Neural cell (in vitro differentiated cells): ENCODE results near the gene ADAMTS17. TPM values are rescaled to one million over a fixed set of nuclear protein-coding genes. Genes with fewer than 3 reads are reported as not detected.

ENCODE experiments used
- H2AFZ ChIP-seq: fragments of 200-600, 300-800 bp; sonication (generic), shearing (Covaris generic); 2 replicates; pipeline ENCODE4 v1.6.0; 2014; ENCODE audit warnings: low read depth, mild to moderate bottlenecking, antibody characterized with exemption, low read length, moderate library complexity
- H3F3A ChIP-seq: fragments of 200-600 bp; shearing (Covaris generic); 2 replicates; pipeline ENCODE4 v1.6.1; 2016; ENCODE audit warnings: mild to moderate bottlenecking, moderate library complexity, mixed read lengths, antibody characterized with exemption, low read length; ENCODE audit not compliant: insufficient read depth, poor library complexity, severe bottlenecking
- H3K27ac ChIP-seq: fragments of 200-600, 300-800 bp; sonication (generic), shearing (Covaris generic); 2 replicates; pipeline ENCODE4 v1.5.1; 2014; ENCODE audit warnings: mild to moderate bottlenecking, low read length, moderate library complexity
- H3K27me3 ChIP-seq: fragments of 300-800, 200-600 bp; sonication (generic), shearing (Covaris generic); 2 replicates; pipeline ENCODE4 v1.6.0; 2014; ENCODE audit warnings: mild to moderate bottlenecking, low read depth, low read length, moderate library complexity; ENCODE audit not compliant: insufficient read depth
- H3K36me3 ChIP-seq: fragments of 300-800, 200-600 bp; sonication (generic), shearing (Covaris generic); 2 replicates; pipeline ENCODE4 v1.5.1; 2014; ENCODE audit warnings: mild to moderate bottlenecking, antibody characterized with exemption, low read length, moderate library complexity; ENCODE audit not compliant: insufficient read depth
- H3K4me2 ChIP-seq: fragments of 300-800, 200-600 bp; sonication (generic), shearing (Covaris generic); 2 replicates; pipeline ENCODE4 v1.6.0; 2014; ENCODE audit warnings: mild to moderate bottlenecking, low read length
- H3K4me3 ChIP-seq: fragments of 300-800, 200-600 bp; sonication (generic), shearing (Covaris generic); 2 replicates; pipeline ENCODE4 v1.5.1; 2014; ENCODE audit warnings: mild to moderate bottlenecking, low read length, moderate library complexity
- H3K79me2 ChIP-seq: fragments of 200-600 bp; shearing (Covaris generic); replicated peaks from 2 replicates; pipeline ENCODE4 v1.6.0; 2014; ENCODE audit warnings: mild to moderate bottlenecking, low read length, moderate library complexity; ENCODE audit not compliant: insufficient read depth
- H3K9ac ChIP-seq: fragments of 300-800, 200-600 bp; sonication (generic), shearing (Covaris generic); 2 replicates; pipeline ENCODE4 v1.6.1; 2016; ENCODE audit warnings: mild to moderate bottlenecking, low read length, mixed read lengths
- H3K9me2 ChIP-seq: fragments of 200-600 bp; shearing (Covaris generic); 2 replicates; pipeline ENCODE4 v1.6.1; 2016; ENCODE audit warnings: mild to moderate bottlenecking, low read length, mixed read lengths; ENCODE audit not compliant: insufficient read depth
- H3K9me3 ChIP-seq: fragments of 200-600, 300-800 bp; sonication (generic), shearing (Covaris generic); 2 replicates; pipeline ENCODE4 v1.6.1; 2016; ENCODE audit warnings: mild to moderate bottlenecking, mixed run types, low read length, moderate library complexity, mixed read lengths
- H4K20me1 ChIP-seq: fragments of 200-600 bp; shearing (Covaris generic); 2 replicates; pipeline ENCODE4 v1.6.1; 2016; ENCODE audit warnings: mild to moderate bottlenecking, mixed run types; ENCODE audit not compliant: insufficient read depth
- CTCF ChIP-seq: fragments of 450-650 bp; IDR thresholded peaks from 2 replicates; pipeline ENCODE4 v1.5.1; 2014; ENCODE audit warnings: antibody characterized with exemption, mild to moderate bottlenecking, moderate library complexity; ENCODE audit not compliant: poor library complexity, severe bottlenecking
- EP300 ChIP-seq: fragments of 450-650 bp; conservative IDR thresholded peaks from 2 replicates; pipeline ENCODE4 v1.6.1; 2014; ENCODE audit warnings: antibody characterized with exemption, mild to moderate bottlenecking, moderate library complexity; ENCODE audit not compliant: poor library complexity, severe bottlenecking
- EZH2 ChIP-seq: fragments of 200-600, 300-800 bp; shearing (Covaris generic), sonication (generic); IDR thresholded peaks from 2 replicates; pipeline ENCODE4 v1.6.1; 2014; ENCODE audit warnings: antibody characterized with exemption, low read length, borderline replicate concordance, mild to moderate bottlenecking; ENCODE audit not compliant: insufficient read depth, poor library complexity, severe bottlenecking
- MXI1 ChIP-seq: fragments of 450-650 bp; conservative IDR thresholded peaks from 2 replicates; pipeline ENCODE4 v1.6.1; 2014; ENCODE audit warnings: antibody characterized with exemption, mild to moderate bottlenecking; ENCODE audit not compliant: poor library complexity, severe bottlenecking
- POLR2AphosphoS5 ChIP-seq: IDR thresholded peaks from 2 replicates; pipeline ENCODE4 v1.6.1; 2012
- RAD21 ChIP-seq: fragments of 450-650 bp; conservative IDR thresholded peaks from 2 replicates; pipeline ENCODE4 v1.6.1; 2014; ENCODE audit warnings: antibody characterized with exemption, mild to moderate bottlenecking, moderate library complexity
- REST ChIP-seq: IDR thresholded peaks from 2 replicates; pipeline ENCODE4 v1.6.1; 2012; ENCODE audit warnings: borderline replicate concordance
- SMC3 ChIP-seq: fragments of 450-650 bp; conservative IDR thresholded peaks from 2 replicates; pipeline ENCODE4 v1.6.1; 2014; ENCODE audit warnings: antibody characterized with exemption, mild to moderate bottlenecking, moderate library complexity; ENCODE audit not compliant: poor library complexity
- TAF1 ChIP-seq: IDR thresholded peaks from 2 replicates; pipeline ENCODE4 v1.6.1; 2012; ENCODE audit warnings: low read depth
- polyA plus RNA-seq: library from polyadenylated mRNA; depleted of rRNA; stranded (reverse); fragments of >200 nt; gene quantifications from 2 replicates; pipeline ENCODE4 v1.2.3, GENCODE V29; 2014

ADAMTS17 gene
- polyA plus RNA-seq, 1 donor from 2014 or later: 0.04 TPM

- Histone ChIP-seq H4K20me1 (no peaks in the 10 kb centered on the region), H3K27me3 (peaks cover 17% of the 10 kb centered on the region), H3K9me3 (no peaks in the 10 kb centered on the region), H3F3A (no peaks in the 10 kb centered on the region), H3K4me2 (no peak overlapping the region), H3K4me3 (no peak overlapping the region), H3K9ac (no peak overlapping the region), H3K27ac (no peak overlapping the region), H3K36me3 (no peaks in the 10 kb centered on the region), H3K9me2 (no peaks in the 10 kb centered on the region), H2AFZ (no peak overlapping the region), H3K79me2 (no peaks in the 10 kb centered on the region)
- TF ChIP-seq REST: no peak
- no peak for TF ChIP-seq RAD21
- no peak for TF ChIP-seq CTCF
- no peak for TF ChIP-seq MXI1
- no peak for TF ChIP-seq SMC3
- TF ChIP-seq EZH2: no peak
- TF ChIP-seq TAF1: no peak
- no peak for TF ChIP-seq EP300
- no peak for TF ChIP-seq POLR2AphosphoS5
Observed at GRCh38 chr15:99930696-99931095, 411.1 kb downstream of the ADAMTS17 start.

- no peaks in the 10 kb centered on the region for H3K9me2 ChIP-seq
- H3K4me3 ChIP-seq: peak overlapping the region; percentile 81
- no peak overlapping the region for H3K27ac ChIP-seq
- H3F3A ChIP-seq: no peaks in the 10 kb centered on the region
- H4K20me1 ChIP-seq: no peaks in the 10 kb centered on the region
- H3K27me3 ChIP-seq: peaks cover 17% of the 10 kb centered on the region
- no peaks in the 10 kb centered on the region for H3K9me3 ChIP-seq
- no peak overlapping the region for H3K9ac ChIP-seq
- H3K4me2 ChIP-seq: no peak overlapping the region
- TF ChIP-seq RAD21 (no peak), SMC3 (no peak), TAF1 (no peak), REST (no peak), MXI1 (no peak), POLR2AphosphoS5 (no peak), CTCF (no peak), EP300 (no peak)
- no peaks in the 10 kb centered on the region for H3K36me3 ChIP-seq
- no peaks in the 10 kb centered on the region for H3K79me2 ChIP-seq
- H2AFZ ChIP-seq: no peak overlapping the region
Observed at GRCh38 chr15:99929266-99929665, 412.5 kb downstream of the ADAMTS17 start.
